ENCODE data around the gene KRTAP19-8. TPM values are rescaled to one million over a fixed set of nuclear protein-coding genes. Genes with fewer than 3 reads are reported as not detected.

The KRTAP19-8 gene
- total RNA-seq, 1 donor from 2014 or later = not detected

GRCh38 chr21:30997541-30997940, 40.7 kb downstream of the KRTAP19-8 start:
- H3K36me3 Mint-ChIP-seq (ENCODE audit: low read depth) = no peaks in the 10 kb centered on the region
- no peak overlapping the region for H3K27ac Mint-ChIP-seq (ENCODE audit: unreplicated experiment)

GRCh38 chr21:30996728-30997127, 41.5 kb downstream of the KRTAP19-8 start:
- H3K4me1 Mint-ChIP-seq (ENCODE audit: low read depth) = no peaks in the 10 kb centered on the region
- H3K36me3 Mint-ChIP-seq (ENCODE audit: low read depth) = no peaks in the 10 kb centered on the region
- H3K4me3 Mint-ChIP-seq (ENCODE audit: unreplicated experiment) = no peak overlapping the region
- H3K27ac Mint-ChIP-seq (ENCODE audit: unreplicated experiment) = no peak overlapping the region
- no peak for DNase-seq (ENCODE audit: low spot score)
- H3K27me3 Mint-ChIP-seq (ENCODE audit: low read depth) = peaks cover 2% of the 10 kb centered on the region
- no peak for TF ChIP-seq CTCF (IDR thresholded peaks at IDR 0.05)
- H3K9me3 Mint-ChIP-seq (ENCODE audit: low read depth) = no peaks in the 10 kb centered on the region

More at GRCh38 chr21:30997541-30997940, 40.7 kb downstream of the KRTAP19-8 start:
- no peak overlapping the region for H3K4me3 Mint-ChIP-seq (ENCODE audit: unreplicated experiment)
- H3K27me3 Mint-ChIP-seq (ENCODE audit: low read depth) = peaks cover 2% of the 10 kb centered on the region
- no peak for DNase-seq (ENCODE audit: low spot score)
- H3K9me3 Mint-ChIP-seq (ENCODE audit: low read depth) = no peaks in the 10 kb centered on the region
- no peak for TF ChIP-seq CTCF (IDR thresholded peaks at IDR 0.05)
- H3K4me1 Mint-ChIP-seq (ENCODE audit: low read depth) = no peaks in the 10 kb centered on the region

- no peak for DNase-seq (ENCODE audit: low spot score)
- Mint-ChIP-seq H3K36me3 (ENCODE audit: low read depth) (no peaks in the 10 kb centered on the region), H3K27ac (ENCODE audit: unreplicated experiment) (no peak overlapping the region), H3K27me3 (ENCODE audit: low read depth) (peaks cover 2% of the 10 kb centered on the region), H3K4me3 (ENCODE audit: unreplicated experiment) (no peak overlapping the region), H3K9me3 (ENCODE audit: low read depth) (no peaks in the 10 kb centered on the region), H3K4me1 (ENCODE audit: low read depth) (no peaks in the 10 kb centered on the region)
- TF ChIP-seq CTCF (IDR thresholded peaks at IDR 0.05) = no peak
Observed at GRCh38 chr21:30994932-30995331, 43.3 kb downstream of the KRTAP19-8 start.

GRCh38 chr21:30990514-30991262, 47.6 kb downstream of the KRTAP19-8 start:
- no peaks in the 10 kb centered on the region for H3K27me3 Mint-ChIP-seq (ENCODE audit: low read depth)
- H3K36me3 Mint-ChIP-seq (ENCODE audit: low read depth) = no peaks in the 10 kb centered on the region
- DNase-seq (ENCODE audit: low spot score) = no peak
- no peak overlapping the region for H3K4me3 Mint-ChIP-seq (ENCODE audit: unreplicated experiment)
- H3K4me1 Mint-ChIP-seq (ENCODE audit: low read depth) = no peaks in the 10 kb centered on the region
- TF ChIP-seq CTCF (IDR thresholded peaks at IDR 0.05) = no peak
- H3K27ac Mint-ChIP-seq (ENCODE audit: unreplicated experiment) = no peak overlapping the region
- no peaks in the 10 kb centered on the region for H3K9me3 Mint-ChIP-seq (ENCODE audit: low read depth)

GRCh38 chr21:30988706-30989105, 49.6 kb downstream of the KRTAP19-8 start:
- Mint-ChIP-seq H3K36me3 (ENCODE audit: low read depth) (no peaks in the 10 kb centered on the region), H3K27ac (ENCODE audit: unreplicated experiment) (no peak overlapping the region), H3K9me3 (ENCODE audit: low read depth) (no peaks in the 10 kb centered on the region), H3K4me3 (ENCODE audit: unreplicated experiment) (no peak overlapping the region), H3K27me3 (ENCODE audit: low read depth) (peaks cover 2% of the 10 kb centered on the region), H3K4me1 (ENCODE audit: low read depth) (no peaks in the 10 kb centered on the region)
- no peak for DNase-seq (ENCODE audit: low spot score)
- no peak for TF ChIP-seq CTCF (IDR thresholded peaks at IDR 0.05)

Other genes with a start within 250 kb of the KRTAP19-8 start
- gene KRTAP8-1, start 225.2 kb downstream of the KRTAP19-8 start, total RNA-seq = not detected in 3 replicates
- gene KRTAP7-1, start 208.7 kb downstream of the KRTAP19-8 start, total RNA-seq = not detected in 3 replicates
- gene KRTAP11-1, start 156.9 kb downstream of the KRTAP19-8 start, total RNA-seq = not detected in 3 replicates

Data from chondrocyte (in vitro differentiated cells).